Breast epithelium (tissue), 3 donors: ENCODE results near the gene USP1.

Source experiments
- POLR2A ChIP-seq: fragments of 450-650 bp; IDR thresholded peaks from one replicate; pipeline ENCODE4 v1.6.1; 2016; ENCODE audit warnings: antibody characterized with exemption, mild to moderate bottlenecking, moderate library complexity
- TF ChIP-seq, protein P1 (sequence below), 3 donors: fragments of 450-650 bp; IDR thresholded peaks; one replicate each; pipeline ENCODE4 v1.5.1; 2016 to 2017; ENCODE audit warnings: antibody characterized with exemption in 3 of 3, mild to moderate bottlenecking in 3 of 3, moderate library complexity in 3 of 3

DNA sequence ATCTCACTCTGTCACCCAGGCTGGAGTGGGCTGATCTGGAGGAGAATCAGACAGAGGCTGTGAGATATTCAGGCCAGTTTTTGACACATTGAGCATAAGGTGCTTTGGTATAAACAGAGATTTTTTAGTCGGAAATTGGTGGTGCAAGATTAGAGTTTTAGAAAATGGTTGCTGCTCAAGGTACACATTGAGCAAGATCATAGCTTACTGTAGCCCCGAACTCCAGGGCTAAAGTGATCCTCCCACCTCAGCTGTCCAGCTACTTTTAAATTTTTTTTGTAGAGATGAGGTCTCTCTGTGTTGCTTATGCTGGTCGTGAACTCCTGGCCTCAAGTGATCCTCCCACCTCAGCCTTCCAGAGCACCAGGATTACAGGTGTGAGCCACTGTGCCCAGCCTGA is 43.9 kb upstream of the USP1 start:
- TF ChIP-seq, protein P1, sequence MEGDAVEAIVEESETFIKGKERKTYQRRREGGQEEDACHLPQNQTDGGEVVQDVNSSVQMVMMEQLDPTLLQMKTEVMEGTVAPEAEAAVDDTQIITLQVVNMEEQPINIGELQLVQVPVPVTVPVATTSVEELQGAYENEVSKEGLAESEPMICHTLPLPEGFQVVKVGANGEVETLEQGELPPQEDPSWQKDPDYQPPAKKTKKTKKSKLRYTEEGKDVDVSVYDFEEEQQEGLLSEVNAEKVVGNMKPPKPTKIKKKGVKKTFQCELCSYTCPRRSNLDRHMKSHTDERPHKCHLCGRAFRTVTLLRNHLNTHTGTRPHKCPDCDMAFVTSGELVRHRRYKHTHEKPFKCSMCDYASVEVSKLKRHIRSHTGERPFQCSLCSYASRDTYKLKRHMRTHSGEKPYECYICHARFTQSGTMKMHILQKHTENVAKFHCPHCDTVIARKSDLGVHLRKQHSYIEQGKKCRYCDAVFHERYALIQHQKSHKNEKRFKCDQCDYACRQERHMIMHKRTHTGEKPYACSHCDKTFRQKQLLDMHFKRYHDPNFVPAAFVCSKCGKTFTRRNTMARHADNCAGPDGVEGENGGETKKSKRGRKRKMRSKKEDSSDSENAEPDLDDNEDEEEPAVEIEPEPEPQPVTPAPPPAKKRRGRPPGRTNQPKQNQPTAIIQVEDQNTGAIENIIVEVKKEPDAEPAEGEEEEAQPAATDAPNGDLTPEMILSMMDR (IDR thresholded peaks at IDR 0.05), result no peak
- TF ChIP-seq POLR2A, result no peak
